OCI-LY1 (cell line): Measurements from ENCODE around the gene KDM6B.

Experiments
- CTCF ChIP-seq: fragments of 200-600 bp; sonication (generic), shearing (Covaris generic); IDR thresholded peaks from 2 replicates; pipeline ENCODE4 v1.5.1; 2017; ENCODE audit warnings: mild to moderate bottlenecking, antibody characterized with exemption, low read length, moderate library complexity, mixed read lengths
- EZH2 ChIP-seq: fragments of 200-600 bp; sonication (generic), shearing (Covaris generic); IDR thresholded peaks from 2 replicates; pipeline ENCODE4 v1.8.0; 2017; ENCODE audit warnings: borderline replicate concordance, mixed run types, mild to moderate bottlenecking, antibody characterized with exemption, low read length, moderate library complexity, mixed read lengths

DNA sequence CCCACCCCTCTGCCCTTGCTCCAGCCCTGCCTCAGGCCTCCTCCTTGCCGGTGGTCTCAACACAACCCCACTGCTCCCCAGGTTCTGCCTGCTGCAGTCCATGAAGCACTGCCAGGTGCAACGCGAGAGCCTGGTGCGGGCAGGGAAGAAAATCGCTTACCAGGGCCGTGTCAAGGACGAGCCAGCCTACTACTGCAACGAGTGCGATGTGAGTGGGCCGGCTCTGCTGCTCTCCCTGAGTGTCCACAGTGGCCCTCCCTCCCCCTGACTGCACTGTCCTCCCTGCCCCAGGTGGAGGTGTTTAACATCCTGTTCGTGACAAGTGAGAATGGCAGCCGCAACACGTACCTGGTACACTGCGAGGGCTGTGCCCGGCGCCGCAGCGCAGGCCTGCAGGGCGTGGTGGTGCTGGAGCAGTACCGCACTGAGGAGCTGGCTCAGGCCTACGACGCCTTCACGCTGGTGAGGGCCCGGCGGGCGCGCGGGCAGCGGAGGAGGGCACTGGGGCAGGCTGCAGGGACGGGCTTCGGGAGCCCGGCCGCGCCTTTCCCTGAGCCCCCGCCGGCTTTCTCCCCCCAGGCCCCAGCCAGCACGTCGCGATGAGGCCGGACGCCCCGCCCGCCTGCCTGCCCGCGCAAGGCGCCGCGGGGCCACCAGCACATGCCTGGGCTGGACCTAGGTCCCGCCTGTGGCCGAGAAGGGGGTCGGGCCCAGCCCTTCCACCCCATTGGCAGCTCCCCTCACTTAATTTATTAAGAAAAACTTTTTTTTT is 19.1 kb downstream of the KDM6B start:
- TF ChIP-seq CTCF (no peak), EZH2 (no peak)
